HG02759 (cell line): ENCODE results near the gene LAX1.
"Not testable (repeated sequence)": the region's sequence is repeated elsewhere in the genome, so short reads cannot be mapped to it uniquely, and the experiment has no call there.

Experiments used
- ATAC-seq: cut with Tn5 transposase; IDR thresholded peaks from one replicate; pipeline ENCODE4 v1.9.1; 2021; ENCODE audit warnings: mild to moderate bottlenecking, moderate library complexity; ENCODE audit not compliant: unreplicated experiment

LAX1 gene

GRCh38 chr1:203765029-203765837 lies at the start of gene LAX1:
Gene LAX1, plus strand, starts transcription at chr1:203765183. Its CDS starts 383 bp downstream, at chr1:203765566.
- no peak for ATAC-seq

DNA sequence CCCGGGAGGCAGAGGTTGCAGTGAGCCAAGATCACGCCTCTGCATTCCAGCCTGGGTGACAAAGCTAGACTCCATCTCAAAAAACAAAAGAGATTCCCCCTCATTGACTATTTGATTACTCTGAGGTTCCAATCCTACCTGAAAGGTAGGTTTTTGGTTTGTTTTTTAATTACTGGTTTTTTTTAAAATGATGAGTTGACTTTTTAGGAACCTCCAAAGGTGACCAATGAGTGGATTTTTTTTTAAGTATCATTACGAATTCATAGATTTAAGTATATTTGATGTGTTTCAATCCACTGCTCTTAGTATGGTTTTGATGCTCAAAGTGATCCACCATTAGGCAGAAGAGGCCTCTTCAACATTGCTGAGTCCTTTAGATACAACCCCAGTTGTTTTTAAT lies 47.9 kb upstream of the LAX1 start:
- ATAC-seq: no peak

GRCh38 chr1:203720242-203720641 lies 44.7 kb upstream of the LAX1 start:
- no peak for ATAC-seq

DNA sequence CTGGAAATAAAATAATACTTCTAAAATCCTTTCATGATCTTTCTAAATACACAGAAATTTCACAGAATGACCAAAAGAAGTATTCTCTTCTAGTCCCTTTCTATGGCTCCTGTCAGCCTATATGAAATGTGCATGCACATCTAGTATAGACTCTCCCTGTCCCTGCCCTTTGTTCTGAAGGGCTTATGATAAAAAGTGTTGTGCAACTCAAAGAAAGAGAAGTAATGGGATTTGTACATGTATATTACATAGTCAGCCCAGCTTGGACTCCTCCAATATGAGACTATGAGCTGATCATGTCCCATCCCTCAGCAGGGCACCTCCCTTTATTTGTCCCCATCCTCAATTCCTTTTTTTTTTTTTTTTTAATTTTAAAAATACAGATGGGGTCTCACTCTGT lies 42.1 kb upstream of the LAX1 start:
- no peak for ATAC-seq

- ATAC-seq: no peak
Measured at GRCh38 chr1:203726417-203726867, 38.5 kb upstream of the LAX1 start.

- no peak for ATAC-seq
Measured at GRCh38 chr1:203733009-203733863, 31.7 kb upstream of the LAX1 start.

DNA sequence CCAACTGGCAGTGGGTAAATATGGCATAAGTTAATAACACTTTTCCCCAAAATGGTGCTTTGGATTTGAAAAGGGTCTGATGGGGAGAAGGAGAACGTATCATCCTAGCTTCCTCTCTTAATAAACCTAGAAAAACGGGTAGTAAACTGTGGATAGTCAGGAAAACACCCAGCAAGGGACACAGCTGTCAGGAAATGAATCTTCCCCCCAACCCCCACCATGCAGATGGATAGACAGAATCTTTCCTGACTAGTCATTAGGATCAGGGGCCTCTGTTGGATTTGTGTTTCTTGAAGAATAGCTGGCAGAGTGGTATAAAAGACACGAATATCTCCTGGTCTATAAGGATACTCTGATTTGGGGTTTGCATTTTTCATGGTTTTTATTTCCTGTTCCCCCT lies 22.5 kb upstream of the LAX1 start:
- ATAC-seq: no peak

GRCh38 chr1:203743091-203743571 lies 21.9 kb upstream of the LAX1 start:
- no peak for ATAC-seq

GRCh38 chr1:203744075-203744972 lies 20.7 kb upstream of the LAX1 start:
- no peak for ATAC-seq

GRCh38 chr1:203746281-203746680 lies 18.7 kb upstream of the LAX1 start:
- ATAC-seq: no peak

DNA sequence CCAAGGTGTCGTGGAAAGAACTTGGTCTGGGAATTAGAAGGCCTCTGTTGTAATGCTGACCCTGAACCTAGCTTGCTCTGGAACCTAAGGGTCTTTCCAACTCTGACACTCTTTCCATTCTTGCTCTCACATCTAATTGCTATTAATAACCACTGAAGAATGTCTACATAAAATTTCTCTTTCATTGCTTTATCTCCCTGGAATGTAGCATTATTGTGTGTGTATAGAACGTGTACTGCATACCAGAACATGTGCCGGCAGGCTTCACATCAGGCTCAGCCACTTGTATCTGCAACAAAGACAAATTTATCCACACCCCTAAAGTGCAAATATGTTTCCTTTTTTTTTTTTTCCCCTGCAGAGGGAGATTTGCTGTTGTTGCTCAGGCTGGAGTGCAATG lies 13.9 kb upstream of the LAX1 start:
- no peak for ATAC-seq

DNA sequence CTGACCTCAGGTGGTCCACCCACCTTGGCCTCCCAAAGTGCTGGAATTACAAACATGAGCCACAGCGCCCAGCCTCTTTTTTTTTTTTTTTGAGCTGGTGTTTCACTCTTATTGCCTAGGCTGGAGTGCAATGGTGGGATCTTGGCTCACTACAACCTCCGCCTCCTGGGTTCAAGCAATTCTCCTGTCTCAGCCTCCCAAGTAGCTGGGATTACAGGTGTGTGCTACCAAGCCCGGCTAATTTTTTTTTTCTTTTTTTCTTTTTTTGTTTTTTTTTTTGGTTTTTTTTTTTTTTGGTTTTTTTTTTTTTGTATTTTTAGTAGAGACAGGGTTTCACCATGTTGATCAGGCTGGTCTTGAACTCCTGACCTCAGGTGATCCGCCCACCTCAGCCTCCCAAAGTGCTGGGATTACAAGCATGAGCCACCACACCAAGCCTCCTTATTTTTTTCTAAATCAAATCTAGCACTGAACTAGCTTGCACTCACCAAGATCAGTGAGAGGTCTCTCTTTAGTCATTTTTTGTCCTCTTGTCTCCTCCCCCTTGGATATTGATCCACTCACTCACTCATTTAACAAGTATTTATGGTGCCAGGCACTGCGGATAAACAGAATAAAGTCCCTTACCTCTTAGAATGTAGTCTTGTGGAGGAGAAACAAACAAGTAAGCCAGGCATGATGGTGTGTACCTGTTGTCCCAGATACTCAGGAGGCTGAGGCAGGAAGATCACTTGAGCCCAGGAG lies 13.2 kb upstream of the LAX1 start:
- not testable (repeated sequence) for ATAC-seq

- peak; percentile 66 for ATAC-seq
Measured at GRCh38 chr1:203754455-203754864, 10.5 kb upstream of the LAX1 start.

- no peak for ATAC-seq
Measured at GRCh38 chr1:203756036-203756435, 8.9 kb upstream of the LAX1 start.

GRCh38 chr1:203758749-203759148 lies 6.2 kb upstream of the LAX1 start:
- not testable (repeated sequence) for ATAC-seq

DNA sequence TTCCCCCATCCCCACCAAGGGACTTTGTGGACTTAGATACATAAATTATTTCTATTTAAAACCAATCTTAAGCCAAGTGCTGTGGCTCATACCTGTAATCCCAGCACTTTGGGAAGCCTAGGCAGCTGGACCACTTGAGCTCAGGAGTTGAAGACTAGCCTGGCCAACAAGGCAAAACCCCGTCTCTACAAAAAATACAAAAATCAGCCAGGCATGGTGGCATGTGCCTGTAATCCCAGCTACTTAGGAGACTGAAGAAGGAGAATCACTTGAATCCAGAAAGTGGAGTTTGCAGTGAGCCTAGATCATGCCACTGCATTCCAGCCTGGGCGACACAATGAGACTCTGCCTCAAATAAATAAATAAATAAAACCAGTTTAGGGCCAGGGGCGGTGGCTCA lies 4.5 kb upstream of the LAX1 start:
- no peak for ATAC-seq

DNA sequence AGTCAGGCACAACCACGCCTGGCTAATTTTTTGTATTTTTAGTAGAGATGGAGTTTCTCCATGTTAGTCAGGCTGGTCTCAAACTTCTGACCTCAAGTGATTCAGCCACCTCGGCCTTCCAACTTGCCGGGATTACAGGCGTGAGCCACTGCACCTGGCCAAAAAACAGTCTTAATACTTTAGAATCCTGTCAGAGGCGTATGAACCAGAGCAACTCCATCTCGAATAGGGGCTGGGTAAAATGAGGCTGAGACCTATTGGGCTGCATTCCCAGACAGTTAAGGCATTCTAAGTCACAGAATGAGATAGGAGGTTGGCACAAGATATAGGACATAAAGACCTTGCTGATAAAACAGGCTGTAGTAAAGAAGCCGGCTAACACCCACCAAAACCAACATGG lies 3.0 kb upstream of the LAX1 start:
- ATAC-seq: not testable (repeated sequence)

- no peak for ATAC-seq
Measured at GRCh38 chr1:203763505-203763904, 1.5 kb upstream of the LAX1 start.

DNA sequence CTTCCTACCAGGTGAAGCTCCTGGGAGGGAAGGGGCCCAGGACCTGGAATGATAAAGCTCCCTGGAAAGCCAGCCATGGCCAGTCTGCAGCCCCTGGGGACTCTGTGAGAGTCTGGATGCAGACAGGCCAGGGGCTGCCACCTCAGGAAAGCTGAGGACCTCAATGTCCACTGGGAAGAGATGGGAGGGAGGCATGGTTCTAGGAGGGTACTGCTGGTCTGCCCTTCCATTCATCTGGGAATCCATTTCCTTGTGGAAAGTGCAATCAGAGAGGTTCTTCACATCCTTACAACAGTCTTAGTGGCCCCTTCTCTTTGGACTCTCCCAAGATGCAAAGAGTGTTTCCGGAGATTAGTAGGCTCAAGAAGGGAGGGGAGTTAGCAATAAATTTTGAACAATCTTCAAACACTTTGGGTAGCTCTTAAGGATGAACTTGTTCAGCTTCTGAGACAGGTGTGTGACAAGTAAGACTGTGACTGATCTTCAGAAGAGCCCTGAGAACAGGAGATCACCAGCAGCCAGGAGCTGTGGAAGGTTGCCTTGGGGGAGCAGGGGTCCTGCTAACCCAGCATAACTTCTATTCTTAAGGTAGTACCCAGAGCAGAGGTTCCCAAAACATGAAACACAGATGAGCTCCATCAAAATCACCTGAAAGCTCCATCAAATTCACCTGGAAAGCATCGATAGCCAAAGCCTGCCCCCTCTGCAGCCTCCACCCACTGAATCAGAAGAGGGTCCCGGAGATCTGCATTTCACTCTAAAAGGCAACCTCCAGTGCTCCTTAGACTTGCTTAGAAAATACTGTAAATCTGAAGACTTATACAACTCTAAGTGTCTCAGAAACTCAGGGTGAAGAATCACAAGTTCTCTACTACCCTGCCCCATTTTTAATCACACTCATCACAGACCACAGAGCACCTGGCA lies 616 bp upstream of the LAX1 start:
- ATAC-seq: no peak
